AG09309 (cell line): ENCODE measurements around the gene AP1M2.
"Not testable (repeated sequence)": the region's sequence is repeated elsewhere in the genome, so short reads cannot be mapped to it uniquely, and the experiment has no call there.

ENCODE experiments used
- DNase-seq: peaks from one replicate; pipeline ENCODE4 v3.0.0-alpha.2; 2010; ENCODE audit warnings: low read depth
- H3K4me3 ChIP-seq: 2 replicates; pipeline ENCODE4 v1.5.1; 2011; ENCODE audit warnings: mild to moderate bottlenecking, low read depth, low read length, moderate library complexity; ENCODE audit not compliant: control insufficient read depth
- TF ChIP-seq, protein P1 (sequence below): IDR thresholded peaks from 2 replicates; pipeline ENCODE4 v1.5.1; 2011; ENCODE audit warnings: mild to moderate bottlenecking, low read depth, low read length, inconsistent platforms; ENCODE audit not compliant: insufficient read depth, control insufficient read depth; ENCODE audit errors: missing control alignments

The AP1M2 gene

DNA sequence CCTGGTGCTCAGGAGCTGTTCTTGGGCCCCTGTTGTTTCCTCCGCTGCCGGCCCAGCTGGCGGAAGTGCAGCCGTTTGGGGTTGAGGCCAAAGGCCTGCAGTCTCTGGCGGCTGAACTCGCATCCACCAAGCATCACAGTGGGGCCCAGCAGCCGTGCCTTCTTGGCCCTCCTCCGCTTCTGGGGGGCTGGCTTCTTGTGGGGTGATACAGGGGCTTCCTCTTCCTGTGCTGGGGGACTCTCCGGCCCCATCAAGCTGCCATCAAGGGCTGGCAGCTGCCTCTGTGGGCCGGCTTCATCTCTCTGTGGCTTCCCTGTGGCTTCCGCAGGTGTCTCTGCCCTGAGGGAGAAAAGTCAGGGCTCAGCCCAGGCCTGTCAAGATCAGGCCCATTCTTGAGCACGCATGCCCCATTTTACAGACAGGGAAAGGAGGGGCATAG, 33.1 kb downstream of the AP1M2 start:
- TF ChIP-seq, protein P1, sequence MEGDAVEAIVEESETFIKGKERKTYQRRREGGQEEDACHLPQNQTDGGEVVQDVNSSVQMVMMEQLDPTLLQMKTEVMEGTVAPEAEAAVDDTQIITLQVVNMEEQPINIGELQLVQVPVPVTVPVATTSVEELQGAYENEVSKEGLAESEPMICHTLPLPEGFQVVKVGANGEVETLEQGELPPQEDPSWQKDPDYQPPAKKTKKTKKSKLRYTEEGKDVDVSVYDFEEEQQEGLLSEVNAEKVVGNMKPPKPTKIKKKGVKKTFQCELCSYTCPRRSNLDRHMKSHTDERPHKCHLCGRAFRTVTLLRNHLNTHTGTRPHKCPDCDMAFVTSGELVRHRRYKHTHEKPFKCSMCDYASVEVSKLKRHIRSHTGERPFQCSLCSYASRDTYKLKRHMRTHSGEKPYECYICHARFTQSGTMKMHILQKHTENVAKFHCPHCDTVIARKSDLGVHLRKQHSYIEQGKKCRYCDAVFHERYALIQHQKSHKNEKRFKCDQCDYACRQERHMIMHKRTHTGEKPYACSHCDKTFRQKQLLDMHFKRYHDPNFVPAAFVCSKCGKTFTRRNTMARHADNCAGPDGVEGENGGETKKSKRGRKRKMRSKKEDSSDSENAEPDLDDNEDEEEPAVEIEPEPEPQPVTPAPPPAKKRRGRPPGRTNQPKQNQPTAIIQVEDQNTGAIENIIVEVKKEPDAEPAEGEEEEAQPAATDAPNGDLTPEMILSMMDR = no peak
- DNase-seq = no peak
- H3K4me3 ChIP-seq = no peak overlapping the region

DNA sequence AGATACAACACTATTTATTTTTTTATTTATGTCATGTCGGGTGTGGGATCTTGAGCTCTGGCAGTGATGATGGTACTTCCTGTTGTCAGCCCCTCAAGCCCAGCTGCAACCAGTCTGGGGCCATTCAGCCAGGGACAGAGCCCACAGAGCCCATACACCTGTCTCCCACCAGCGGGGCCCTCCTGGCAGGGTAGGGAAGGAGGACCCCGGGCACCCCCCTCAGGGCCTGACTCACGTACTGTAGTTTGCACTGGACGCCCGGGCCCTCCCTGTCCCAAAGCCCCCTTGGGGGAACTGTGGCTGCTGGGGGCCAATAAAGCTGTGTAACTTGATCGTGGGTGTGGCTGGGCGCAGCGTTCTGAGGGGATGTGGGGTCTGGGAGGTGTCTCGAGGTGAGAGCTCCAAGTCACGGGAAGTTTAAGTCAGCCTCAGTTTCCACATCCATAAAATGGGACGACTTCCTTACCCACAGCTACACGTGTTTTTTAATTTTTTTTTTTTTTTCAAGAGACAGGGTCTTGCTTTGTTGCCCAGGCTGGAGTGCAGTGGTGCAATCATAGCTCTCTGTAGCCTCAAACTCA, 33.9 kb downstream of the AP1M2 start:
- DNase-seq = no peak

DNA sequence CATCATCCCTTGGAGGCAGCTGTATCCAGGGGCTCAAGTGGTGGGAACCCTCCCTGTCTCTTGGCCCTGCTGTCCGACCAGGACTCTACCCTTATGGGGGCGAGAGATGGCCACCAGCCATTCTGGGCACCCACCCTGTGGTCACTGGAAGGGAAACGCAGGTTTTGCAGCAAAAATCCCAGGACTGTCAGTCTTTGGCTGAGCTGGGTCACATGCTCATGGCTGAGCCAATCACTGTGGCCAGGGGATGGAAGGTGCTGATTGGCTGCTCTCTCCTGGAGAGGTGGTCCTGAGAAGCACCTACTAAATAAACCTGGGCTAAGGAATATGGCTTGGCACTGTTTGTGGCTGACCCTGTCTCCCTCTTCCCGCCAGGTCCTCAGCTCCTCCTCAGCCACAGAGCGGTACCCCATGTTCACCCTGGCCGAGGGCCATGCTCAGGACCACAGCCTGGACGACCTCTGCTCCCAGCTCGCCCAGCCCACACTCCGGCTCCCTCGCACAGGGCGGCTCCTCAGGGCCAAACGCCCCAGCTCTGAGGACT, 34.5 kb downstream of the AP1M2 start:
- H3K4me3 ChIP-seq = no peak overlapping the region
- DNase-seq = no peak
- TF ChIP-seq, protein P1 = no peak

More for the DNA sequence above, 33.9 kb downstream of the AP1M2 start:
- TF ChIP-seq, protein P1 = no peak
- no peak overlapping the region for H3K4me3 ChIP-seq

DNA sequence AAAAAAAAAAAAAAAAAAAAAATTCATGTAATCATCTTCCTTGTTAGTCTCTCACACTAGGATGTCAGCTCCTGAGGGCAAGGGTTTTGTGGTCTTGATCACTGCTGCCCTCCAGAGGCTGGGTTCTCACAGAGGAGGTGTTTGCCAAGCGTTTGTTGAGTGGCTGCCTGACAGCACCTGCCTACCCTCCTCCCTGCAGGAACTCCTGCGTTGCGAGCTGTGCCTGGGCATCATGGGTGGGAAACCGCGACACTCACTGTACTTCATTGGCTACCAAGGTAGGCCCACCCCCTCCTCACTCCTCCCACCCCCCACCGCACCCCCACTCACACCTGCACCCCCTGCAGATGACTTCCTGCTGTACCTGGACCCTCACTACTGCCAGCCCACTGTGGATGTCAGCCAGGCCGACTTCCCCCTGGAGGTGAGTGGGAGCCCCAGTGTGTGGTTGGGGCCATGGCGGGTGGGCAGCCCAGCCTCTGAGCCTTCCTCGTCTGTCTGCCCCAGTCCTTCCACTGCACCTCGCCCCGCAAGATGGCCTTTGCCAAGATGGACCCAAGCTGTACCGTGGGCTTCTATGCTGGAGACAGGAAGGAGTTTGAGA, 35.3 kb downstream of the AP1M2 start:
- no peak for DNase-seq
- H3K4me3 ChIP-seq = no peak overlapping the region
- TF ChIP-seq, protein P1 = peak; percentile 30

DNA sequence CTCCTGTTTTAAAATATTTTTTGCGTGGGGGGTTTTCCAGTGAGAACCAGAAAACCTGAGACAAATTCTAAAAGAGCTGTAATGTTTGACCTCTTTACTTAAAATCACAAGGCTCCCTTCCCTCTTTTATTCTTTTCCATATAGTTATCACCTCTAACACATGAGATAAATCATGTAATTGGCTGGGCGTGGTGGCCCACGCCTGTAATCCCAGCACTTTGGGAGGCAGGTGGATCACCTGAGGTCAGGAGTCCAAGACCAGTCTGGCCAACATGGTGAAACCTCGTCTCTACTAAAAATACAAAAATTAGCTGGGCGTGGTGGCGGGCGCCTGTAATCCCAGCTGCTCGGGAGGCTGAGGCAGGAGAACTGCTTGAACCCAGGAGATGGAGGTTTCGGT, 36.1 kb downstream of the AP1M2 start:
- not testable (repeated sequence) for H3K4me3 ChIP-seq, DNase-seq

DNA sequence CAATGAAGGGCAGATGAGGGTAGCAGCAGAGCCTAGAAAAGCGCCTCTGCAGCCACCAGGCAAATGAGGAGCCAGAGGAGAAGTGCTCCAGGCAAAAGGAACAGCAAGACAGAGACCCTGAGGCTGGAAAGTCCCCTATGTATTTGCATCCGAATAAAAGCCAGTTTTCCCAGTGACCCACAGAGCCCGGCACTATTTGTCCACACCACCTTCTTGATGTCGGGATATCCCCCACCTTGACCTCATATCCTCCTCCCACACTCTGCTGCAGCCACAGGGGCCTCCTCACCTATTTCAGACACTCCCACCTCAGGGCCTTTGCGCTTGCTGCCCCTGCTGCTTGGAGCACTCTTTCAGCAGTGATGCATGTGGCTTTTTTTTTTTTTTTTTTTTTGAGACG, 36.8 kb downstream of the AP1M2 start:
- no peak overlapping the region for H3K4me3 ChIP-seq
- TF ChIP-seq, protein P1 = no peak
- DNase-seq = no peak

DNA sequence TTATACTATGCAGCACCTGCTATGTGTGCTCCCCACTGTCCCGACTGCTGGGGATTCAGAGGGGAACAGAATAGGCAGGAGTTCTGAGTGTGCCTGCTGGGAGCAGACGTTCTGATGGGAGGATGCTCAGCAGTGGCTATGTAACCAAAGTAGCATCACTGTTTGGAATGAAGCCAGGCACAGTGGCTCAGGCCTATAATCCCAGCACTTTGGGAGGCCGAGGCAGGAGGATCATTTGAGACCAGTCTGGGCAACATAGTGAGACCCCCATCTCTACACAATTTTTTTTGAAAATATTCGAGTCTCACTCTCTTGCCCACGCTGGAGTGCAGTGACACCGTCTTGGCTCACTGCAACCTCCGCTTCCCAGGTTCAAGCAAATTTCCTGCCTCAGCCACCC, 37.4 kb downstream of the AP1M2 start:
- DNase-seq = no peak
- TF ChIP-seq, protein P1 = no peak
- H3K4me3 ChIP-seq = no peak overlapping the region
